Activated CD8-positive, alpha-beta T cell treated with anti-CD3 and anti-CD28 coated beads for 36 hours (primary cell): ENCODE data around the gene ABCG1. TPM values are rescaled to one million over a fixed set of nuclear protein-coding genes. Genes with fewer than 3 reads are reported as not detected.
A peak's percentile ranks its signal among the peaks of the same experiment; 100 is the strongest.

Experiments used
- ATAC-seq: fragments of 200-7000 bp; cut with Tn5 transposase; one replicate; pipeline ENCODE4 v1.10.0; 2021; ENCODE audit warnings: mild to moderate bottlenecking, moderate library complexity
- CTCF ChIA-PET: fragments of 350-600 bp; sonication (Branson Sonifier 250); formaldehyde crosslinking; loops from one replicate; lab custom pipeline; 2021; ENCODE audit warnings: antibody characterized with exemption; lab: Charles Lee
- POLR2A ChIA-PET: fragments of 350-600 bp; sonication (Branson Sonifier 250); formaldehyde crosslinking; loops from one replicate; lab custom pipeline; 2021; ENCODE audit warnings: antibody characterized with exemption; lab: Charles Lee
- DNase-seq: peaks from one replicate; pipeline ENCODE4 v3.0.0-alpha.2; 2020
- H3K27ac Mint-ChIP-seq: one replicate; pipeline ENCODE4 v1.8.0; 2021; ENCODE audit warnings: mild to moderate bottlenecking, mixed read lengths
- H3K27me3 Mint-ChIP-seq: one replicate; pipeline ENCODE4 v1.8.0; 2021; ENCODE audit warnings: mixed read lengths
- H3K36me3 Mint-ChIP-seq: one replicate; pipeline ENCODE4 v1.8.0; 2021; ENCODE audit warnings: low read depth, mixed read lengths
- H3K4me1 Mint-ChIP-seq: one replicate; pipeline ENCODE4 v1.8.0; 2021; ENCODE audit warnings: low read depth, mixed read lengths
- H3K4me3 Mint-ChIP-seq: one replicate; pipeline ENCODE4 v1.8.0; 2021; ENCODE audit warnings: mild to moderate bottlenecking, moderate library complexity, mixed read lengths
- H3K9me3 Mint-ChIP-seq: one replicate; pipeline ENCODE4 v1.8.0; 2021; ENCODE audit warnings: mixed read lengths
- CTCF ChIP-seq: fragments of 200-600 bp; IDR thresholded peaks from one replicate; pipeline ENCODE4 v1.8.0; 2022; ENCODE audit warnings: antibody characterized with exemption, mild to moderate bottlenecking
- intact Hi-C: fragments of 100-400 bp; cut with micrococcal nuclease; formaldehyde crosslinking; loops from one replicate; pipeline ENCODE4 v1.10.0; 2022
- total RNA-seq, 2 experiments: library from RNA; stranded (reverse); gene quantifications; one replicate each; pipeline ENCODE4 v1.2.3, GENCODE V29; 2021

The ABCG1 gene
- total RNA-seq, 2 experiments from 2014 or later: 12.1 to 12.7 TPM

- TF ChIP-seq CTCF: no peak
- no peak for DNase-seq
- ATAC-seq: no peak
- Mint-ChIP-seq H3K27me3 (no peaks in the 10 kb centered on the region), H3K4me3 (no peak overlapping the region), H3K4me1 (peaks cover 2% of the 10 kb centered on the region), H3K36me3 (no peaks in the 10 kb centered on the region), H3K9me3 (peaks cover 3% of the 10 kb centered on the region), H3K27ac (no peak overlapping the region)
- intact Hi-C loops: no loop called here
- ChIA-PET POLR2A (interaction anchor here (1.1 to 1.4 kb wide), 3 partner anchors 9 to 42 kb away, joined by 3 to 4 read pairs (median 4); no protein-coding TSS in a partner anchor), CTCF (interaction anchor here (1.0 to 1.7 kb wide), 2 partner anchors 17 to 43 kb away, joined by 4 to 7 read pairs; no protein-coding TSS in a partner anchor)
These were observed 2.8 kb upstream of the ABCG1 start for GRCh38 chr21:42215942-42216725.

GRCh38 chr21:42216726-42217572, 2.0 kb upstream of the ABCG1 start:
- Mint-ChIP-seq H3K36me3 (no peaks in the 10 kb centered on the region), H3K9me3 (peaks cover 3% of the 10 kb centered on the region), H3K4me3 (no peak overlapping the region), H3K27ac (no peak overlapping the region), H3K27me3 (no peaks in the 10 kb centered on the region), H3K4me1 (peaks cover 10% of the 10 kb centered on the region)
- TF ChIP-seq CTCF: no peak
- POLR2A ChIA-PET: interaction anchor here (1.1 to 1.4 kb wide), 3 partner anchors 10 to 42 kb away, joined by 3 to 4 read pairs (median 4); no protein-coding TSS in a partner anchor
- ATAC-seq (no peak), DNase-seq (no peak)
- intact Hi-C loops: no loop called here
- CTCF ChIA-PET: interaction anchor here (1.0 to 1.7 kb wide), 2 partner anchors 16 to 42 kb away, joined by 4 to 7 read pairs; no protein-coding TSS in a partner anchor

- DNase-seq (no peak), ATAC-seq (peak; percentile 40)
- POLR2A ChIA-PET: interaction anchor here (0.7 to 4.6 kb wide), 13 partner anchors 9 to 184 kb away, joined by 3 to 110 read pairs (median 5); partner anchors contain the start of gene UBASH3A
- Mint-ChIP-seq H3K9me3 (peaks cover 3% of the 10 kb centered on the region), H3K36me3 (no peaks in the 10 kb centered on the region), H3K27me3 (no peaks in the 10 kb centered on the region), H3K4me1 (peaks cover 20% of the 10 kb centered on the region), H3K4me3 (peak overlapping the region; percentile 85), H3K27ac (peak overlapping the region; percentile 91)
- CTCF ChIA-PET: interaction anchor here (1.1 to 3.1 kb wide), 15 partner anchors 9 to 74 kb away, joined by 3 to 24 read pairs (median 8); no protein-coding TSS in a partner anchor
- no peak for TF ChIP-seq CTCF
- intact Hi-C loops: no loop called here
These were observed 732 bp downstream of the ABCG1 start for GRCh38 chr21:42219606-42220137.

- POLR2A ChIA-PET: interaction anchor here (0.9 to 4.6 kb wide), 12 partner anchors 9 to 183 kb away, joined by 3 to 110 read pairs (median 6); partner anchors contain the start of gene UBASH3A
These were observed 1.3 kb downstream of the ABCG1 start for GRCh38 chr21:42220138-42220701.

More at GRCh38 chr21:42220138-42220701, 1.3 kb downstream of the ABCG1 start:
- Mint-ChIP-seq H3K9me3 (peaks cover 3% of the 10 kb centered on the region), H3K27ac (peak overlapping the region; percentile 91), H3K36me3 (no peaks in the 10 kb centered on the region), H3K4me1 (peaks cover 20% of the 10 kb centered on the region), H3K27me3 (no peaks in the 10 kb centered on the region), H3K4me3 (peak overlapping the region; percentile 85)
- DNase-seq (peak; percentile 84), ATAC-seq (peak; percentile 84)
- no peak for TF ChIP-seq CTCF
- CTCF ChIA-PET: interaction anchor here (0.9 to 3.1 kb wide), 15 partner anchors 9 to 75 kb away, joined by 3 to 24 read pairs (median 8); no protein-coding TSS in a partner anchor
- intact Hi-C loops: no loop called here
